Vagina (tissue), 2 donors: ENCODE data around the gene NUP98. TPM values are rescaled to one million over a fixed set of nuclear protein-coding genes. Genes with fewer than 3 reads are reported as not detected.
"Not testable (repeated sequence)": the region's sequence is repeated elsewhere in the genome, so short reads cannot be mapped to it uniquely, and the experiment has no call there.

Experiments used
- DNase-seq, 2 donors: peaks; one replicate each; pipeline ENCODE4 v3.0.0-alpha.2; 2017; ENCODE audit errors: extremely low spot score in 2 of 2
- H3K27ac ChIP-seq: fragments of 200-600 bp; sonication (generic); one replicate; pipeline ENCODE4 v1.5.1; 2019
- H3K27me3 ChIP-seq: fragments of 200-600 bp; sonication (generic); one replicate; pipeline ENCODE4 v1.5.1; 2019
- H3K36me3 ChIP-seq, 2 donors: fragments of 200-600 bp; sonication (generic); one replicate each; pipeline ENCODE4 v1.5.1; 2017 to 2019
- H3K4me1 ChIP-seq: fragments of 200-600 bp; sonication (generic); one replicate; pipeline ENCODE4 v1.5.1; 2019
- H3K4me3 ChIP-seq, 2 donors: fragments of 200-600 bp; sonication (generic); 1 replicate in 1 of 2; 2 replicates in 1 of 2; pipeline ENCODE4 v1.5.1; 2016 to 2019
- H3K9me3 ChIP-seq: fragments of 200-600 bp; sonication (generic); one replicate; pipeline ENCODE4 v1.5.1; 2019
- CTCF ChIP-seq, 3 experiments: fragments of 450-650 bp in 2 of 3; fragments of 200-600 bp in 1 of 3; sonication (generic) in 1 of 3; IDR thresholded peaks; one replicate each; pipeline ENCODE4 v1.5.1; 2017 to 2019; ENCODE audit warnings: antibody characterized with exemption in 3 of 3, mild to moderate bottlenecking in 2 of 3, moderate library complexity in 2 of 3
- POLR2A ChIP-seq, 2 donors: fragments of 450-650 bp; IDR thresholded peaks; one replicate each; pipeline ENCODE4 v1.6.1; 2017; ENCODE audit warnings: antibody characterized with exemption in 2 of 2, mild to moderate bottlenecking in 2 of 2, moderate library complexity in 2 of 2
- POLR2AphosphoS5 ChIP-seq, 2 donors: sonication (generic); formaldehyde crosslinking; IDR thresholded peaks; one replicate each; pipeline ENCODE4 v1.9.0; 2017; ENCODE audit warnings: antibody characterized with exemption in 2 of 2, mild to moderate bottlenecking in 2 of 2, low read depth in 1 of 2; ENCODE audit not compliant: insufficient read depth in 1 of 2
- intact Hi-C: fragments of 100-400 bp; cut with DNase I; formaldehyde crosslinking; loops from one replicate; pipeline ENCODE4 v1.15.1; 2023
- total RNA-seq: library from RNA; depleted of rRNA; stranded (reverse); fragments of >200 nt; gene quantifications from one replicate; pipeline ENCODE4 v1.2.3, GENCODE V29; 2016

NUP98 gene
- total RNA-seq, 1 donor from 2014 or later: 110 TPM

GRCh38 chr11:3645552-3645951 is 151.8 kb downstream of the NUP98 start:
- Histone ChIP-seq H3K9me3 (no peaks in the 10 kb centered on the region), H3K4me1 (peaks cover 17% of the 10 kb centered on the region), H3K27ac (no peak overlapping the region), H3K27me3 (no peaks in the 10 kb centered on the region), H3K4me3 (no peak overlapping the region), H3K36me3 (no peaks in the 10 kb centered on the region)
- no peak for DNase-seq
- TF ChIP-seq POLR2A (IDR thresholded peaks at IDR 0.05): no peak
- no peak for TF ChIP-seq POLR2AphosphoS5 (IDR thresholded peaks at IDR 0.05; ENCODE audit: insufficient read depth in 1 of 2, low read depth in 1 of 2)
- no peak for TF ChIP-seq CTCF (IDR thresholded peaks at IDR 0.05)
- intact Hi-C loops: no loop called here

- no peaks in the 10 kb centered on the region for H3K36me3 ChIP-seq
- no peak for DNase-seq
- H3K4me3 ChIP-seq: no peak within 1 kb of the TSS
- TF ChIP-seq CTCF (IDR thresholded peaks at IDR 0.05) (no peak), POLR2A (IDR thresholded peaks at IDR 0.05) (no peak)
- intact Hi-C loops: no loop called here
- H3K27me3 ChIP-seq: no peaks in the 10 kb centered on the region
- peaks cover 17% of the 10 kb centered on the region for H3K4me1 ChIP-seq
- no peak within 1 kb of the TSS for H3K27ac ChIP-seq
- H3K9me3 ChIP-seq: no peaks in the 10 kb centered on the region
These were observed 152.5 kb downstream of the NUP98 start, which contains the start of gene ART1 for GRCh38 chr11:3644817-3645235. Gene ART1 (plus strand): TSS chr11:3645128. CDS start chr11:3659214, 14,086 bp downstream.

- H3K27ac ChIP-seq: peak overlapping the region; percentile 82
These were observed 154.2 kb downstream of the NUP98 start for GRCh38 chr11:3643102-3643546.

GRCh38 chr11:3642071-3642951 is 155.0 kb downstream of the NUP98 start:
- Histone ChIP-seq H3K27me3 (no peaks in the 10 kb centered on the region), H3K4me3 (peak overlapping the region; percentile 64 to 79), H3K9me3 (no peaks in the 10 kb centered on the region), H3K36me3 (no peaks in the 10 kb centered on the region), H3K27ac (peak overlapping the region; percentile 82), H3K4me1 (peaks cover 17% of the 10 kb centered on the region)
- TF ChIP-seq POLR2AphosphoS5 (IDR thresholded peaks at IDR 0.05; ENCODE audit: insufficient read depth in 1 of 2, low read depth in 1 of 2): peak in 1 of 2 donors; percentile 81
- peak in 1 of 2 donors; percentile 41 for TF ChIP-seq POLR2A (IDR thresholded peaks at IDR 0.05)
- no peak for TF ChIP-seq CTCF (IDR thresholded peaks at IDR 0.05)
- intact Hi-C loops: no loop called here
- no peak for DNase-seq

More at GRCh38 chr11:3643102-3643546, 154.2 kb downstream of the NUP98 start:
- DNase-seq, H3K9me3 ChIP-seq, intact Hi-C loops, H3K27me3 ChIP-seq, H3K36me3 ChIP-seq: not testable (repeated sequence)
- Histone ChIP-seq H3K4me3 (peak overlapping the region; percentile 64 to 79), H3K4me1 (peaks cover 17% of the 10 kb centered on the region)

GRCh38 chr11:3641701-3642070 is 155.7 kb downstream of the NUP98 start, which contains the start of gene ART5:
Gene ART5 (minus strand): TSS chr11:3641992. CDS start chr11:3641862, 130 bp downstream.
- Histone ChIP-seq H3K36me3 (no peaks in the 10 kb centered on the region), H3K4me1 (peaks cover 17% of the 10 kb centered on the region), H3K4me3 (peak within 1 kb of the TSS; percentile 64 to 79), H3K9me3 (no peaks in the 10 kb centered on the region), H3K27ac (peak within 1 kb of the TSS; percentile 82), H3K27me3 (no peaks in the 10 kb centered on the region)
- intact Hi-C loops: no loop called here
- TF ChIP-seq POLR2A (IDR thresholded peaks at IDR 0.05) (no peak), CTCF (IDR thresholded peaks at IDR 0.05) (no peak), POLR2AphosphoS5 (IDR thresholded peaks at IDR 0.05; ENCODE audit: insufficient read depth in 1 of 2, low read depth in 1 of 2) (no peak)
- DNase-seq: no peak
